ENCODE data around the gene CATSPER3.
"Not testable (repeated sequence)": the region's sequence is repeated elsewhere in the genome, so short reads cannot be mapped to it uniquely, and the experiment has no call there.

The CATSPER3 gene

DNA sequence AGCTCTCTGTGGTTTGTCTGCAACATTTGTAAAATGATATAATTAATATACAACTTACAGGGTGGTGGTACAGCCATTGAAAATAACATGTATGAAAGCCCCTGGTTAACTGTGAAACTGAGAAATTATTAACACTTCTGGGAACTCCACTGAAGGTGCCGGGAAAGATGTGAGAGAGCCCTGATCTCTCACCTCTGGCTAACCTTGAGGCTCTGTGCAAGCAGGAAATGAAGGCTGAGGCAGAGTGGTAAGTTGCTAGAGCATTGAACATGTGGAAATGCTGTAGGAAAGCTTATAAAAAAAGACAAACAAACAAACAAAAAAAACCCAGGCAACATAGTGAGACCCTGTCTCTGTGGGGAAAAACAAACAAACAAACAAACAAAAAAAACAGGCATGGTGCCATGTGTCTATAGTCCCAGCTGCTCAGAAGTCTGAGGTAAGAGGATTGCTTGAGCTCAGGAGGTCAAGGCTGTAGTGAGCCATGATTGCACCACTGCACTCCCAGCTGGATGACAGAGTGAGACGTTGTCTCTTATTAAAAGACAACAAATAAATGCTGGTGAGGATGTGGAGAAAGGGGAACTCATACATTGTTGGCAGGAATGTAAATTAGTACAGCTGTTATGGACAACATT lies 7.5 kb downstream of the CATSPER3 start:
- DNase-seq (ENCODE audit: low read depth in 2 of 2) = no peak

DNA sequence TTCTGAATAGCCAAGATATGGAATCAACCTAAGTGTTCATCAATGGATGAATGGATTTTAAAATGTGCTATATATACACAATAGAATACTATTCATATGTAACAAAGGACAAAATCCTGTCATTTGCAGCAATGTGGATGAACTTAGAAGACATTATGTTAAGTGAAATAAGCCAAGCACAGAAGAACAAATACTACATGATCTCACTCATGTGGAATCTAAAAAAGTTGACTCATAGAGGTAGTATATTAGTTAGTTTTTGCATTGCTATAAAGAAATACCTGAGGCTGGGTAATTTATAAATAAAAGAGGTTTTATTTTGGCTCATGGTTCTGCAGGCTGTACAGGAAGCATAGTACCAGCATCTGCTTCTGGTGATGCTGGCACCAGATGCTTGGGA lies 8.1 kb downstream of the CATSPER3 start:
- no peak for DNase-seq (ENCODE audit: low read depth in 2 of 2)

DNA sequence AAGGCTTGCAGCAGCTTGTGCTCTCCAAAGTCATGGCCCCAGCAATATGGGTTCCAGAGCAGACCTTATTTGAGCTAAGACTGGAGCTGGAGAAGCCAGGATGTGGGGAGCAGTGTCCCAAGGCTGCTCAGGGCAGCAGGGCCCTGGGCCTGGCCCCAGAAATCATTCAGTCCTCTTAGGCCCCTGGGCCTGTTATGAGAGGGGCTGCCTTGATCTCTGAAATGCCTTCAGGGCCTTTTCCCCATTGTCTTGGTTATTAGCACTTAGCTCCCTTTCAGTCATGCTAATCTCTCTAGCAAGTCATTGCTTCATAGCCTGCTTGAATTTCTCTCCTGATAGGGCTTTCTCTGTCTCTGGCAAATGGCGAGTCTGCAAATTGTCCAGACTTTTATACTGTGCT lies 9.1 kb downstream of the CATSPER3 start:
- DNase-seq (ENCODE audit: low read depth in 2 of 2) = no peak

DNA sequence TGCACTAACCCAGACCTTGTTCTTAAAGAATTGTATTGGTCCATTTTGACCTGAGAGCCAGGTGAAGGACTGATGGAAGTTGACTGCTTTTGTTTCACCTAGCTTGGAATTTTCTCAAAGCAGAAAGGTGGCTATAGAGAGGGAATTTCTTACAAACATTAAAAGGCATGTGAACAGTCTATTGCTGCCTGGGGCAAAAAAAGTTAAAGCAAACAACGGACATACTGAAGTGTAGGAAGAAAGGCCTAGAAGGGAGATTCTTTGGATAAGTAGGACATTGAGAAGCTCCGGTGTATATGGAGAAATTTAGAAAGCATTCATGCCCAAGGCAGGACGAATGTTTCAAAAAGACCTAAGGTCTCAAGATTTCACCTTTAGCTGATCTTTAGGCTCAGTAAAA lies 11.7 kb downstream of the CATSPER3 start:
- no peak for DNase-seq (ENCODE audit: low read depth in 2 of 2)

DNA sequence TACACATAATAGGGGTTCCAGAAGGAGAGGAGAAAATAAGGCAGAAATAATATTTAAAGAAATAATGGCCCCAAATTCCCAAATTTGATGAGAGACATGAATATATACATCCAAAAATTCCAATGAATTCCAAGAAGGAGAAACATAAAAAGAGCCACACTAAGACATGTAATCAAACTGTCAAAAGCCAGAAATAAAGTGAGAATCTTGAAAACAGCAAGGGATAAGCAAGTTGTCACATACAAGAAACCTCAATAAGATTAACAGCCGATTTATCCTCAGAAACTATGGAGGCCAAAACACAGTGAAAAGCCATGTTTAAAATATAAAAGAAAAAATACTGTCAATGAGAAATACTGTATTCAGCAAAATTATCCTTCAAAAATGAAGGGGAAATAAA lies 14.5 kb downstream of the CATSPER3 start:
- DNase-seq (ENCODE audit: low read depth in 2 of 2) = no peak

DNA sequence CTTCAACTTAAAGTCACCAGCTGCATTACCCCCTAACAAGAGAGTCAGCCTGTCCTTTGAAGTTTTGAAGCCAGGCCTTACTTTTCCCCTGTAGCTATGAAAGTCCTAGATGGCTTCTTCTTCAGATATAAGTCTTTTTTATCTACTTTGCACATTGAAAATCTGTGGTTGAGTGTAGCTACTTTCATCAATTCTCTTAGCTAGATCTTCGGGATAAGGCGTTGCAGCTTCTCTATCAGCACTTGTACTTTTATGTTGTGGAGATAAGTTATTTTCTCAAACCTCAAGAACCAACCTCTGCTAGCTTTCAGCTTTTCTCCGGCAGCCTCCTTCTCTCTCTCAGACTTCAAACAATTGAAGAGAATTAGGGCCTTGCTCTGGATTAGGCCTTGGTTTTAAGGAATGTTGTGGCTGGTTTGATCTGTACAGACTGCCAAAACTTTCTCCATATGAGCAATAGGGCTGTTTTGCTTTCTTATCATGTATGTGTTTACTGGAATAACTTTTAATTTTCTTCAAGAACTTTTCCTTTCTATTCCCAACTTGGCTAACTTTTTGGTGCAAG lies 21.6 kb downstream of the CATSPER3 start:
- DNase-seq (ENCODE audit: low read depth in 2 of 2) = no peak

DNA sequence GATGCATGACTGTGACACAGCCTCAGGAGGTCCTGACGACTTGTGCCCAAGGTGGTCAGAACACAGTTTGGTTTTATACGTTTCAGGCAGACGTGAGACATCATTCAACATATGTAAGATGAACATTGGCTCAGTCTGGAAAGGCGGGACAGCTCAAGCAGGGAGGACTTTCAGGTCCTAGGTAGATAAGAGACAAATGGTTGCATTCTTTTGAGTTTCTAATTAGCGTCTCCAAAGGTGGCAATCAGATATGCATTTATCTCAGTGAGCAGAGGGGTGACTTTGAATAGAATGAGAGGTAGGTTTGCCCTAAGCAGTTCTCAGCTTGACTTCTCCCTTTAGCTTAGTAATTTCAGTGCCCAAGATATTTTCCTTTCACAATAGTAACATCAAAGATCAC lies 22.5 kb downstream of the CATSPER3 start:
- DNase-seq (ENCODE audit: low read depth in 2 of 2) = not testable (repeated sequence)

DNA sequence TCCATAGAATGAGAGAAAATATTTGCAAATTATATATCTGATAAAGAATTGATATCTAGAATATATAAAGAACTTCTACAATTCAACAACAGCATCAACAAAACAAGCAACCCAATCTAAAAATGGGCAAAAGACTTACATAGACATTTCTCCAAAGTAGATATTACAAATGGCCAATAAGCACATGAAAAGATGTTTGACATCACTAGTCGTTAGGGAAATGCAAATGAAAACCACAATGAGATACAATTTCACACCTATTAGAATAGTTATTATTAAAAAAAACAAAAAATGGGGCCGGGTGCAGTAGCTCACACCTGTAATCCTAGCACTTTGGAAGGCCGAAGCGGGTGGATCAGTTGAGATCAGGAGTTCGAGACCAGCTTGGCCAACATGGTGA lies 24.4 kb downstream of the CATSPER3 start:
- DNase-seq (ENCODE audit: low read depth in 2 of 2) = no peak

DNA sequence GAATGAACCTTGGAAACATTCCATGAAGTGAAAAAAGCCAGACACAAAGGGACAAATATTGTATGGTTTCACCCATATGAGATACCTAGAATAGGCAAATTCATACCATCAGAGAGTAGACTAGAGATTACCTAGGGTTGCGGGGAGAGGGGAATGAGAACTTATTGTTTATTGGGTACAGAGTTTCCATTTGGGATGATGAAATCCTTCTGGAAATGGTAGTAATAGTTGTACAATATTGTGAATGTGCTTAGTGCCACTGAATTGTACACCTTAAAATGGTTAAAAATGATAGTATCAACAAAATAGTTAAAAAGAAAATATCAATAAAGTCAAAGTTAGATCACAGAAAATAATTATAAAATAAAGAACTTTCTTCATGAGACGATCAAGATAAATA lies 25.5 kb downstream of the CATSPER3 start:
- no peak for DNase-seq (ENCODE audit: low read depth in 2 of 2)

DNA sequence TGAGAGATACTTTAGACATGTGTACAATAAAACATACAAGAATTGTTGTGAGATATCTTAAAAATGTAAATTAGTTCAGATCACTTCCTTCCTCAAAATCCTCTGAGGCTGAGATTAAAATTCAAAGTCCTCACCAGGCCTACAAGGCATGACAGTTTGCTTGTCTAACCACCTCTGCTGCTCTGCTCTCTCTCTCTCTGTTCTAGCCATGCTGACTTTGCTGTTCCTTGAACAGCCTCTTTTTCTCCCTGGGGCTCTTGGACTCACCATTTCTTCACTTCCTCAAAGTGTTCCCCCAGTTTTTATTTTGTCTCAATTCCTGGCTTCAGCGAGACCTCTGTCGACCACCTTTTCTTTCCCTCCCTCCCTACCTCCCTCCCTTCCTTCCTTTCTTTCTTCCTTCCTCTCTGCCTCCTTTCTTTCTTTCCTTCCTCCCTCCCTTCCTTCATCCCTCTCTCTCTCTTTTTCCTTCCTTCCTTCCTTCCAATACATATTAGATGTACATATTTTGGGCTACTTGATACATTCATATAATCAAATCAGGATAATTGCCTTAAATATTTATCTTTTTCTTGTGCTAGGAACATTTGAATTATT lies 27.0 kb downstream of the CATSPER3 start:
- DNase-seq (ENCODE audit: low read depth in 2 of 2) = no peak

DNA sequence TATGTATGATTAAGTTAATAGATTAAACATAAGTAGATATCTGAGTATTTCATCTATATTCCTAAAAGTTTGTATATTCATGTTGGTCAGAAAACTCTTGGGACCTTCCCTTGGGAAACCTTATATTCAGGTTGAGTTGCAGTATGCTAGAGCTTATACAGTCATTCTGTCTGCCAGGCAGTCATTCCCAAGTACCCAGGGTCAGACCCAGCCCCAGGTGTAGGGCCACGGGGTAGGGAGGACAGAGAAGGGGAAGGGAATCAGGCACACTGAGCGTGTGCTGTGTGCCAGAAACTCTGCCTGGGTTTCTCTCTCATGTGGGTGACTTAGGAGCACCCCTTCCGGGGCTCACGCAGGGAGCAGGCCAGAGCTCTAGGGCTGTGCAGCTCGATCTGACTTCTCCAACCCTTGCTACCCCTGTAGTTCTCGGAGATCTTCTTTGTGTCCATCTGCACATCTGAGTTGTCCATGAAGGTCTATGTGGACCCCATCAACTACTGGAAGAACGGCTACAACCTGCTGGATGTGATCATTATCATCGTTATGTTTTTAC lies 28.2 kb downstream of the CATSPER3 start:
- DNase-seq (ENCODE audit: low read depth in 2 of 2) = no peak

DNA sequence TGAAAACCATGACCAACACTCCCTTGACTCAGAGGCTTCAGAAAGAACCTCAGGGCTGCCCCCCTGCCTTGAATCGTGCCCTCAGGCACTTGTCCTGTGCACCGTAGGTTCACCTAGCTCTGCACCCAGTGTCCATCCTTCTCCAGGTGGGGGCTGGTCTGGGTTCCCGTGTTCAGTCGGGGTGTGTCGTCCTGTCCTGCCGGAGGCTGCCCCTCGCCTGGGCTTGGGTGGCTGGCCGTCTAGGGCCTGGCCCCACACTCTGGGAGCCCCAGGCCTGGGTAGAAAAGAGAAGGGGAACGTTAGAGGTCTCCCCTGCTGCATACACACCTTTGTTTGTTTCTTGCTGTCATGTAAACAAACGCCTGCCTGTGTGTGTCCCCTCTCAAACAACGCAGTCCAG lies 29.3 kb downstream of the CATSPER3 start:
- DNase-seq (ENCODE audit: low read depth in 2 of 2) = no peak

DNA sequence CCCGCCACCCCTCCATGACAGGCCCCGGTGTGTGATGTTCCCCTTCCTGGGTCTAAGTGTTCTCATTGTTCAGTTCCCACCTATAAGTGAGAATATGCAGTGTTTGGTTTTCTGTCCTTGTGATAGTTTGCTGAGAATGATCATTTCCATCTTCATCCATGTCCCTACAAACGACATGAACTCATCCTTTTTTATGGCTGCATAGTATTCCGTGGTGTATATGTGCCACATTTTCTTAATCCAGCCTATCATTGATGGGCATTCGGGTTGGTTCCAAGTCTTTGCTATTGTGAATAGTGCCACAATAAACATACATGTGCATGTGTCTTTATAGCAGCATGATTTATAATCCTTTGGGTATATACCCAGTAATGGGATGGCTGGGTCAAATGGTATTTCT lies 30.4 kb downstream of the CATSPER3 start:
- DNase-seq (ENCODE audit: low read depth in 2 of 2) = not testable (repeated sequence)

DNA sequence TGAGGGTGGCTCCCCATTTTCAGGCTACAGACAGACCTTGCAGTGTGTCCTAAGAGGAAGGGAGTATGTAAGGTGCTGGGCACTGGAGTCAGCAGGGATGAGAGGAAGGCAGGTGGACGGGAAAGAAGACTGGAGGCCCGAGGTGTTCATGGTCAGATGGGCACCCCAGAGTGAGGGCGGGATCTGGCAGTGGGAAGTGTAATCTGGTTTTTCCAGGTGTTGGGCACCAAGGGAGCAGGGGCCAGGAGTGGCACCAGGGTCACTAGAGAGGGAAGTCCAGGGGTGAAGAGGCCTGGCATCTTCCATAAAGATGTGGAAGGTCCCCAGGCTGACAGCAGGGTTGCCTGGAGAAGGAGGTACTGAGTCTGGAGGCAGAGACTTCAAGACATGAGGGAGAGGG lies 36.7 kb downstream of the CATSPER3 start:
- no peak for DNase-seq (ENCODE audit: low read depth in 2 of 2)

DNA sequence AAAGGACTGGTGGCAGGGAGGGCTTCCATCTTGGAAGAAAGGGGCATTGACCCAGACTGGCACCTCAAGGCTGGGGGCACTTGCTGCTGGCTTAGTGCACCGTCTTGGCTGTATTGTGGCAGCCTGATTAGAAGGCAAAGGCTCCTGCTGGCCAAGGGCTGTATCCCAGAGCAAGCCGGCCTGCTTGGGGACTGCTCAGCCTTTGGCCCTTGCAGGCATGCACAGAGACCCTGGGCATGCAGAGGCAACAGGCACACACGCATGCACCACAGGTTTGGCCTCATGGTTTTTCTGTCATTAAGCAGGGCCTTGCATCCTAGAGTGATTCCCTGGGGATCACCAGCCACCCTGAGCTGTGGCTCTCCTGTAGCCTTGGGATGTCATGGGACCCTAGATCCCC lies 37.4 kb downstream of the CATSPER3 start:
- DNase-seq (ENCODE audit: low read depth in 2 of 2) = no peak

DNA sequence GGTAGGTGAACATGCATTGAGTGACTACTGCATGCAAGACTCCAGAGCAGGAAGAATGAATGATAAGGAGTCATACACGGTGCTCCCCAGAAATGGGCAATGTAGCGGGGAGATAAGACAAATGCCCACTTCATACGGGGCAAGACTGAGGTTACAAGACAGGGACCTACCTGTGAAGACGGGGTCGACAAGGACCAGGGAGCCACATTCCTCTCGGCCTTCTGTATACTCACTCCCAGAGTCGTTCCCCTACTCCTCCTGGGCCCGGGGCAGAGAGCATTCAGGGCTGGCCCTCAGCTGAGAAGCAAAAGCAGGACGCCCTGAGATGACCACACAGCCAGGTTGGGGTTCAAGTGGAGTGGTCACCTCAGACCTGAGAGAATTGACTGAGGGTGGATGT lies 39.6 kb downstream of the CATSPER3 start:
- DNase-seq (ENCODE audit: low read depth in 2 of 2) = no peak

DNA sequence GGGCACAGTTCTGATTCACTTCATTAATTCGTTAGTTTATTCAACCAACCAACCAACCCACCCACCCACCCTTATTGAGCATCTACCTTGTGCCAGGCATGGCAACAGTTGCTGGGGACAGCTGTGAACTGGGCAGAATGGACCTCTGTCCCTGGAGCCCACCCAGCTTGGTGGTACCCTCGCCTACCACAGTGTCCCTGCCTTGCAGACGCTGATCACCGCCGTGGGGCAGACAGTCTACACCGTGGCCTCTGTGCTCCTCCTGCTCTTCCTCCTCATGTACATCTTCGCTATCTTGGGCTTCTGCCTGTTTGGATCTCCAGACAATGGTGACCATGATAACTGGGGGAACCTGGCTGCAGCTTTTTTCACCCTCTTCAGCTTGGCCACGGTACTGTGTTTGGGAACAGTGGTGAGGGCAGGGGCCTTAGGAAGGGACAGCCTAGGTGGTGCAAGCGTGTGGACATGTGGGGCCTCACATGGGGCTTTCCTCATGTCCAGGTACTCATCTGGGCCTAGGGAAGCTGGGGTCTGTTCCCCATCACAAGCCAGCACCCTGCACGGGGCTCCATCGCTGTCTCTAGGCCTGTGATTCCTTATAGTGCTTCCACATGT lies 40.1 kb downstream of the CATSPER3 start:
- DNase-seq (ENCODE audit: low read depth in 2 of 2) = no peak

DNA sequence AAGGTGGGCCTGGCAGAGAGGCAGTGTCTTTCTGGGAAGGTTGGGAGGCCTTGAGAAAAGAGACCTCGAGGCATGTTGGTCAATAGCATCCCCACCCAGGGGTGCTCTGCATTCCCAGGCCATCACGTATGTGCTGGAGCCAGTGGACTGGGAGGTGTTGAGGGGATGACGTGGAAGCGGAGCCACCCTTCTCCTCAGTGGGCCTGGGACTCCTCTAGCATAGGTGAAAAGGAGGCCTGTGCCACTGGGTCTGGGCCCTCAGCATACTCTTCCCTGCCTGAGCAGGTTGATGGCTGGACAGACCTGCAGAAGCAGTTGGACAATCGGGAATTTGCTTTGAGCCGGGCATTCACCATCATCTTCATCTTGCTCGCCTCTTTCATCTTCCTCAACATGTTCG lies 40.8 kb downstream of the CATSPER3 start:
- DNase-seq (ENCODE audit: low read depth in 2 of 2) = no peak

DNA sequence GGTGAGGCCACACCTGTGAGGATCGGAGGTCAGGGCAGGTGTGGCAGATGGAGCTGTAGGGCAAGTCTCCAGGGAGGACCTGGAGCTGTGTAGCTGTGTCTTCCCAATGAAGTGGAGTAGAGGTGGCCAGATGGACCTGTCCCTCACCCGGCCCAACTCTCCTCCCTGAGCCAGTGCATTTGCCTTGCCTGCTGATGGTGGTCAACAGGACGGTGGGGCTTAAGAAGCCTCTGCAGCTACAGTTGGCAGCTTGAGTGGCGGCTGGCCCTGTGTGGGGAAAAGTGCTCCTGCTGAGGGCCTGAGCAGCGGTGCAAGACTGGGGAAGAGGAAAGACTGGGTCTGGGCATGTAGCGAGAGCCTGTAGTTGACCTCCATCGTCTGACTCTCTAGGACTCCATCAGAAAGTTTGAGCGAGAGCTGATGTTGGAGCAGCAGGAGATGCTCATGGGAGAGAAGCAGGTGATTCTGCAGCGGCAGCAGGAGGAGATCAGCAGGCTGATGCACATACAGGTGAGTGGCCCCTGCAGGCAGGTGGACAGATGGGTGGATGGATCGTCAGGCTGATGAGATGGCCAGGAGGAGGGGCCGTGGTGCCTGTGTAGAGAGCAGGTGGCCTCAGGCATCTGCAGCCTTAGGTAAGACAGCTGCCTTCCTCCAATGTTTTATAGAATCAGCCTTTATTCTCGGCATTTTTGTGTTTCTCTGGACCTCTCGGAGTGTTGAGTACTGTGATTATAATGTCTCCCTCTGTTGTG lies 41.5 kb downstream of the CATSPER3 start:
- no peak for DNase-seq (ENCODE audit: low read depth in 2 of 2)

DNA sequence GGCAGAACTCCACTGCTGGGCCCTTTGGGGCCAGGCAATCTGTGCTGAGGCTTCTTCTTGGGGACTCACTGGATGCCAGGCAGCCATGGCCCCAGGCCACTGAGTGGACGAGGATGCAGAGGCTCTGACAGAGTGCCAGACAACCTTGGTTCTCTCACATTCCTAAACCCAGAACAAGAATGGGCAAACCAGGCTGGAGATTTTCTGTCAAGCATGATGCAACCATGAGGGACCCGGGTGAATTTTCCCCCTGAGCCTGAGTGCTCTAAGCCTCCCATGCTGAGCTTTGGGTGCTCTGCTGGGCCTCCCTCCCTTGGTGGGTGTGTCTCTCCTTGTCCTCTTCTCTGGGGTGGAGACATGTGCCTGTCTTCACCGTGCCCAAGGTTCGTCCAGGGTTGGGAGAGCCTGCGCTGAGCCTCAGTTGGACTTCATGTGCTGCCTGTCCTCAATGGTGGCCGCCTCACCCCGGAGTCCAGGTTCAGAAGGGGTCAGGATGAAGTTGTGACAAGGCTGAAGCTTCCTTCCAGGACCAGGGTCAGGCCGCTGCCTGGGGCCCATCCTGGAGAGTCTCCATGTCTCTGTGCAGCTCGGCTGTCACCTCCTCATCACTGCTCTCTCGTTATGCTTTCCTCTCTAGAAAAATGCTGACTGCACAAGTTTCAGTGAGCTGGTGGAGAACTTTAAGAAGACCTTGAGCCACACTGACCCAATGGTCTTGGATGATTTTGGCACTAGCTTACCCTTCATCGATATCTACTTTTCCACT lies 42.2 kb downstream of the CATSPER3 start:
- DNase-seq (ENCODE audit: low read depth in 2 of 2) = no peak
